HL-60 (cell line): ENCODE measurements around the gene DAB2IP.

ENCODE experiments used
- DNase-seq, 2 experiments: peaks; one replicate each; pipeline ENCODE4 v3.0.0-alpha.2; 2010 to 2020; ENCODE audit warnings: low read depth in 1 of 2, low spot score in 1 of 2
- H3K27ac ChIP-seq: fragments of 250-450 bp; sonication (Bioruptor Pico); replicated peaks from 2 replicates; pipeline ENCODE4 v1.5.1; 2020; ENCODE audit warnings: mild to moderate bottlenecking, moderate library complexity
- H3K27me3 ChIP-seq: fragments of 250-450 bp; sonication (Bioruptor Pico); 2 replicates; pipeline ENCODE4 v1.5.1; 2021; ENCODE audit warnings: mild to moderate bottlenecking, moderate library complexity; ENCODE audit not compliant: insufficient read depth, poor library complexity, severe bottlenecking
- H3K4me3 ChIP-seq: replicated peaks from 2 replicates; pipeline ENCODE4 v1.5.1; 2011; ENCODE audit warnings: mild to moderate bottlenecking, control low read depth, low read length; ENCODE audit not compliant: insufficient read depth
- CTCF ChIP-seq: IDR thresholded peaks from one replicate; pipeline ENCODE4 v1.5.1; 2011; ENCODE audit warnings: low read length, control low read depth, inconsistent platforms; ENCODE audit not compliant: insufficient read depth
- GABPA ChIP-seq: IDR thresholded peaks from 2 replicates; pipeline ENCODE4 v1.6.1; 2012; ENCODE audit warnings: low read depth
- POLR2AphosphoS5 ChIP-seq: IDR thresholded peaks from 2 replicates; pipeline ENCODE4 v1.6.1; 2012; ENCODE audit warnings: low read depth
- REST ChIP-seq: IDR thresholded peaks from 2 replicates; pipeline ENCODE4 v1.6.1; 2012; ENCODE audit warnings: low read depth; ENCODE audit not compliant: insufficient replicate concordance
- SPI1 ChIP-seq: IDR thresholded peaks from 2 replicates; pipeline ENCODE4 v1.6.1; 2012; ENCODE audit warnings: low read depth, mild to moderate bottlenecking, borderline replicate concordance

The DAB2IP gene

DNA sequence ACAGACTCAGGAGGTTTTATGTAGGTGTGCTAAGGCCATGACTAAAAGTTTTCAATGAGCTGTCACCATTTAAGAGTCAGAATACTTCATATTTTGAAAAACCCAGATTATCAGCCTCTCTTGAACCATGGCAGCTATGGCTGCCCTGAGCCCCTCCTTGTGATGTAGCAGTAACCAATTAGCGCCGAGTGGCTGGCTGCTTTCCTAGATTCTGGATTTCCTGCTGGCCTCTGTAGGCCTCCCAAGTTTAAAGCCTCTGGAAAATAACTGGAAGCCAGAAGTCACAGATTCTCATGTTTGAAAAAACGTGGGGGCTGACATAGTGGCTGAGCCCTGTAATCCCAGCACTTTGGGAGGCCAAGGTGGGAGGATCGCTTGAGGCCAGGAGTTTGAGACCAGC is 25.5 kb downstream of the DAB2IP start:
- H3K27me3 ChIP-seq: peaks cover 9% of the 10 kb centered on the region
- DNase-seq: no peak
- TF ChIP-seq CTCF (no peak), POLR2AphosphoS5 (no peak), SPI1 (no peak), REST (no peak), GABPA (no peak)
- no peak overlapping the region for H3K4me3 ChIP-seq
- no peak overlapping the region for H3K27ac ChIP-seq

GRCh38 chr9:121678501-121679022 is 27.1 kb downstream of the DAB2IP start:
- no peak for DNase-seq
- peaks cover 2% of the 10 kb centered on the region for H3K27me3 ChIP-seq
- no peak overlapping the region for H3K4me3 ChIP-seq
- H3K27ac ChIP-seq: no peak overlapping the region
- no peak for TF ChIP-seq GABPA
- TF ChIP-seq CTCF: no peak
- no peak for TF ChIP-seq POLR2AphosphoS5

GRCh38 chr9:121679901-121680635 is 28.6 kb downstream of the DAB2IP start:
- TF ChIP-seq SPI1 (no peak), CTCF (no peak), GABPA (no peak), REST (no peak)
- Histone ChIP-seq H3K27ac (no peak overlapping the region), H3K4me3 (no peak overlapping the region), H3K27me3 (peaks cover 2% of the 10 kb centered on the region)
- no peak for DNase-seq

DNA sequence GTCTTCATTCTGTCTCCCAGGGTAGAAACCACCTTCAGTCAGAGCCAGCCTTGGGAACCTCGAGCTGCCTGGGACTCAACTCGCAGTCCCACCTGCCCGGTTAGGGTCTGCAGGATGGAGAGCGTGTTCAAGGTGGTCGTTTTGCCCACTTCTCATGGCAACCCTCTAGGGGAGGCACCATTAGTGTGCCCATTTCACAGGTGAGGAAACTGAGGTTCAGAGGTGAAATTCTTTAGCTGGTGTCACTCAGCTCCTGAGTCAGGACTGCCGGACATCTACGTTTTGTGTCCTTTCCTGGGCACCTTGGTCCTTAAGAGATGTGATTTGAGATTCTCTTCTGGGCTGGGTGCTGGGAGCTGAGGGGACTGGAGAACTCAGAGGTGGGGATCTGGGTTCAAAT is 30.0 kb downstream of the DAB2IP start:
- DNase-seq: no peak
- peaks cover 2% of the 10 kb centered on the region for H3K27me3 ChIP-seq
- no peak overlapping the region for H3K4me3 ChIP-seq
- no peak for TF ChIP-seq GABPA
- no peak for TF ChIP-seq CTCF
- no peak for TF ChIP-seq SPI1
- no peak for TF ChIP-seq REST
- no peak for TF ChIP-seq POLR2AphosphoS5
- H3K27ac ChIP-seq: no peak overlapping the region
